Activated T-helper 2 cell treated with anti-CD3 and anti-CD28 coated beads, Interferon-gamma antibody, Interleukin-2, Interleukin-4, amounts not matched to agents 10 μg/mL and 5 μg/mL and 100 μg/mL, durations not matched to agents 14 hours and 24 hours and 36 hours (primary cell): ENCODE data around the gene INPP5A. TPM values are rescaled to one million over a fixed set of nuclear protein-coding genes. Genes with fewer than 3 reads are reported as not detected.
"Not testable (repeated sequence)": the region's sequence is repeated elsewhere in the genome, so short reads cannot be mapped to it uniquely, and the experiment has no call there.

Experiments
- DNase-seq: peaks from one replicate; pipeline ENCODE4 v3.0.0; 2021; ENCODE audit warnings: low spot score
- H3K27ac Mint-ChIP-seq: one replicate; pipeline ENCODE4 v1.8.0; 2021; ENCODE audit warnings: mixed read lengths
- H3K27me3 Mint-ChIP-seq: one replicate; pipeline ENCODE4 v1.8.0; 2021; ENCODE audit warnings: low read depth, mixed read lengths
- H3K36me3 Mint-ChIP-seq: one replicate; pipeline ENCODE4 v1.8.0; 2021; ENCODE audit warnings: low read depth, mixed read lengths
- H3K4me1 Mint-ChIP-seq: one replicate; pipeline ENCODE4 v1.8.0; 2021; ENCODE audit warnings: low read depth, mixed read lengths
- H3K4me3 Mint-ChIP-seq: one replicate; pipeline ENCODE4 v1.8.0; 2021; ENCODE audit warnings: low read depth, mild to moderate bottlenecking, moderate library complexity, mixed read lengths
- H3K9me3 Mint-ChIP-seq: one replicate; pipeline ENCODE4 v1.8.0; 2021; ENCODE audit warnings: mixed read lengths
- intact Hi-C: fragments of 100-400 bp; cut with micrococcal nuclease; formaldehyde crosslinking; loops from one replicate; pipeline ENCODE4 v1.15.1; 2023
- total RNA-seq: library from RNA; stranded (reverse); gene quantifications from 2 replicates; pipeline ENCODE4 v1.2.3, GENCODE V29; 2022

The INPP5A gene
- total RNA-seq, result 13.0 and 13.8 TPM in 2 replicates

GRCh38 chr10:132537684-132538001, at the start of gene INPP5A:
Gene INPP5A (plus strand): TSS chr10:132537787. CDS start chr10:132538097, 310 bp downstream.
- Mint-ChIP-seq H3K4me3 (peak within 1 kb of the TSS; percentile 93), H3K36me3 (peaks cover 17% of the 10 kb centered on the region), H3K9me3 (no peaks in the 10 kb centered on the region), H3K27ac (peak within 1 kb of the TSS; percentile 91), H3K27me3 (peaks cover 9% of the 10 kb centered on the region), H3K4me1 (peaks cover 39% of the 10 kb centered on the region)
- no peak for DNase-seq
- intact Hi-C loops, result loop anchor here (1.0 to 10.0 kb wide), 10 partner anchors 38 to 840 kb away; partner anchors contain the start of genes DPYSL4, LRRC27, PAOX and TUBGCP2

- H3K4me1 Mint-ChIP-seq, result no peaks in the 10 kb centered on the region
- DNase-seq, result no peak
- H3K27ac Mint-ChIP-seq, result no peak overlapping the region
- intact Hi-C loops, result no loop called here
- no peaks in the 10 kb centered on the region for H3K36me3 Mint-ChIP-seq
- H3K4me3 Mint-ChIP-seq, result no peak overlapping the region
- no peaks in the 10 kb centered on the region for H3K9me3 Mint-ChIP-seq
- no peaks in the 10 kb centered on the region for H3K27me3 Mint-ChIP-seq
Observed at GRCh38 chr10:132488231-132488821, 49.3 kb upstream of the INPP5A start.

- no peaks in the 10 kb centered on the region for H3K4me1 Mint-ChIP-seq
- H3K36me3 Mint-ChIP-seq, result no peaks in the 10 kb centered on the region
- H3K27me3 Mint-ChIP-seq, result no peaks in the 10 kb centered on the region
- DNase-seq, result no peak
- H3K27ac Mint-ChIP-seq, result no peak overlapping the region
- intact Hi-C loops, result no loop called here
- no peaks in the 10 kb centered on the region for H3K9me3 Mint-ChIP-seq
- H3K4me3 Mint-ChIP-seq, result no peak overlapping the region
Observed at GRCh38 chr10:132489053-132489703, 48.4 kb upstream of the INPP5A start.

- intact Hi-C loops, result no loop called here
- H3K4me1 Mint-ChIP-seq, result no peaks in the 10 kb centered on the region
- H3K4me3 Mint-ChIP-seq, result no peak overlapping the region
- no peaks in the 10 kb centered on the region for H3K36me3 Mint-ChIP-seq
- no peak overlapping the region for H3K27ac Mint-ChIP-seq
- no peak for DNase-seq
- H3K27me3 Mint-ChIP-seq, result no peaks in the 10 kb centered on the region
- no peaks in the 10 kb centered on the region for H3K9me3 Mint-ChIP-seq
Observed at GRCh38 chr10:132489704-132490534, 47.7 kb upstream of the INPP5A start.

- intact Hi-C loops, H3K9me3 Mint-ChIP-seq, H3K27me3 Mint-ChIP-seq, H3K27ac Mint-ChIP-seq, H3K4me1 Mint-ChIP-seq, H3K4me3 Mint-ChIP-seq, DNase-seq, H3K36me3 Mint-ChIP-seq: not testable (repeated sequence)
Observed at GRCh38 chr10:132491534-132491933, 46.1 kb upstream of the INPP5A start.

GRCh38 chr10:132492323-132493025, 45.1 kb upstream of the INPP5A start:
- DNase-seq, result no peak
- no peak overlapping the region for H3K27ac Mint-ChIP-seq
- intact Hi-C loops, result no loop called here
- H3K27me3 Mint-ChIP-seq, result no peaks in the 10 kb centered on the region
- H3K4me1 Mint-ChIP-seq, result no peaks in the 10 kb centered on the region
- no peak overlapping the region for H3K4me3 Mint-ChIP-seq
- H3K36me3 Mint-ChIP-seq, result no peaks in the 10 kb centered on the region
- no peaks in the 10 kb centered on the region for H3K9me3 Mint-ChIP-seq

GRCh38 chr10:132493246-132493755, 44.3 kb upstream of the INPP5A start:
- Mint-ChIP-seq H3K4me3 (no peak overlapping the region), H3K27ac (no peak overlapping the region), H3K9me3 (no peaks in the 10 kb centered on the region), H3K36me3 (no peaks in the 10 kb centered on the region), H3K4me1 (no peaks in the 10 kb centered on the region), H3K27me3 (no peaks in the 10 kb centered on the region)
- DNase-seq, result no peak
- intact Hi-C loops, result no loop called here

- no peak overlapping the region for H3K27ac Mint-ChIP-seq
- no peak overlapping the region for H3K4me3 Mint-ChIP-seq
- H3K36me3 Mint-ChIP-seq, result no peaks in the 10 kb centered on the region
- H3K27me3 Mint-ChIP-seq, result no peaks in the 10 kb centered on the region
- no peaks in the 10 kb centered on the region for H3K4me1 Mint-ChIP-seq
- H3K9me3 Mint-ChIP-seq, result no peaks in the 10 kb centered on the region
- no peak for DNase-seq
- intact Hi-C loops, result no loop called here
Observed at GRCh38 chr10:132493756-132494290, 43.8 kb upstream of the INPP5A start.

- H3K27me3 Mint-ChIP-seq, result no peaks in the 10 kb centered on the region
- no peak overlapping the region for H3K27ac Mint-ChIP-seq
- H3K36me3 Mint-ChIP-seq, result no peaks in the 10 kb centered on the region
- DNase-seq, result no peak
- no peaks in the 10 kb centered on the region for H3K9me3 Mint-ChIP-seq
- no peak overlapping the region for H3K4me3 Mint-ChIP-seq
- no peaks in the 10 kb centered on the region for H3K4me1 Mint-ChIP-seq
- intact Hi-C loops, result no loop called here
Observed at GRCh38 chr10:132494866-132495630, 42.5 kb upstream of the INPP5A start.

GRCh38 chr10:132496360-132497062, 41.1 kb upstream of the INPP5A start:
- Mint-ChIP-seq H3K9me3 (no peaks in the 10 kb centered on the region), H3K4me1 (no peaks in the 10 kb centered on the region)

GRCh38 chr10:132497063-132497680, 40.4 kb upstream of the INPP5A start:
- Mint-ChIP-seq H3K4me3 (no peak overlapping the region), H3K27me3 (peaks cover 7% of the 10 kb centered on the region), H3K27ac (no peak overlapping the region), H3K4me1 (no peaks in the 10 kb centered on the region), H3K36me3 (no peaks in the 10 kb centered on the region), H3K9me3 (no peaks in the 10 kb centered on the region)
- DNase-seq, result no peak
- intact Hi-C loops, result no loop called here

More at GRCh38 chr10:132496360-132497062, 41.1 kb upstream of the INPP5A start:
- DNase-seq, result no peak
- H3K27me3 Mint-ChIP-seq, result peaks cover 7% of the 10 kb centered on the region
- H3K4me3 Mint-ChIP-seq, result no peak overlapping the region
- no peaks in the 10 kb centered on the region for H3K36me3 Mint-ChIP-seq
- no peak overlapping the region for H3K27ac Mint-ChIP-seq
- intact Hi-C loops, result no loop called here
